LHCN-M2 (cell line): ENCODE data around the gene ALS2CL. TPM values are rescaled to one million over a fixed set of nuclear protein-coding genes. Genes with fewer than 3 reads are reported as not detected.
"Not testable (repeated sequence)": the region's sequence is repeated elsewhere in the genome, so short reads cannot be mapped to it uniquely, and the experiment has no call there.

Experiments used
- DNase-seq: peaks from one replicate; pipeline ENCODE4 v3.0.0-alpha.2; 2012; ENCODE audit warnings: low read depth
- total RNA-seq: library from RNA; depleted of rRNA; stranded (reverse); fragments of >200 nt; gene quantifications from 2 replicates; pipeline ENCODE4 v1.2.3, GENCODE V29; 2014

ALS2CL gene
- total RNA-seq, 1 experiment from 2014 or later = 0.23 TPM

DNA sequence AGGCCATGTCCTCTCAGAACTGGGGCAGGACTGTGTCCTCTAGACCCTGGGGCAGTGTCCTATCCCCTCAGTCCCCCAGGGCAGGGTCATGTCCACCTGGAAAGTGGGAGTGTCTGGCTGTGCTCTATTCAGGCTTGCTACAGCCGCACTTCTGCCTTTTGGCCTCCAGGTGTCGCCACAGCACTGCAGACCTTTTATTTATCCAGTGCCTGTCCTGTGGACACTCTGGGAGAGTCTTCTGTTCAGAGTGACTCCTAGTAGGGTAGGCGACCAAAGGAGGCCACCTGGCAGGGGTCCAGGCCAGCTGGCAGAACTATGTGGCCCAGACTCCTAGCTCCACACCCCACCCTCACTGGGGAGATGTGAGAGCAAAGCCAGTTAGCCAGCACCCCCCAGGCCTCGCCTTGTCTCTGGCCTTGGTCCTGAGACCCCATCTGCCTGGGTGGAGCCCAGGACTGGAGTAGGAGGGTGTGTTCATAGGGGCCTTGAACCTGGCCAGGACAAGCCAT lies 11.6 kb upstream of the ALS2CL start:
- DNase-seq = peak; percentile 54

DNA sequence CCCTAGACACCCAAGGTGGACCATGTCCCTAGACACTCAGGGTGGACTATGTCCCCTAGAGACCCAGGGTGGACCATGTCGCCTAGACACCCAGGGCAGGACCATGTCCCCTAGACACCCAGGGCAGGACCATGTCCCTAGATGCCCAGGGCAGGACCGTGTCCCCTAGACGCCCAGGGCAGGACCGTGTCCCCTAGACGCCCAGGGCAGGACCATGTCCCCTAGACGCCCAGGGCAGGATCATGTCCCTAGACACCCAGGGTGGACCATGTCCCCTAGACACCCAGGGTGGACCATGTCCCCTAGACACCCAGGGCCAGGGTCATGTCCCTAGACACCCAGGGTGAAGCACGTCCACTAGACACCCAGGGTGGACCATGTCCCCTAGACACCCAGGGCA lies 10.9 kb upstream of the ALS2CL start:
- DNase-seq = not testable (repeated sequence)

- no peak for DNase-seq
Observed at GRCh38 chr3:46703013-46703520, 9.6 kb upstream of the ALS2CL start.

DNA sequence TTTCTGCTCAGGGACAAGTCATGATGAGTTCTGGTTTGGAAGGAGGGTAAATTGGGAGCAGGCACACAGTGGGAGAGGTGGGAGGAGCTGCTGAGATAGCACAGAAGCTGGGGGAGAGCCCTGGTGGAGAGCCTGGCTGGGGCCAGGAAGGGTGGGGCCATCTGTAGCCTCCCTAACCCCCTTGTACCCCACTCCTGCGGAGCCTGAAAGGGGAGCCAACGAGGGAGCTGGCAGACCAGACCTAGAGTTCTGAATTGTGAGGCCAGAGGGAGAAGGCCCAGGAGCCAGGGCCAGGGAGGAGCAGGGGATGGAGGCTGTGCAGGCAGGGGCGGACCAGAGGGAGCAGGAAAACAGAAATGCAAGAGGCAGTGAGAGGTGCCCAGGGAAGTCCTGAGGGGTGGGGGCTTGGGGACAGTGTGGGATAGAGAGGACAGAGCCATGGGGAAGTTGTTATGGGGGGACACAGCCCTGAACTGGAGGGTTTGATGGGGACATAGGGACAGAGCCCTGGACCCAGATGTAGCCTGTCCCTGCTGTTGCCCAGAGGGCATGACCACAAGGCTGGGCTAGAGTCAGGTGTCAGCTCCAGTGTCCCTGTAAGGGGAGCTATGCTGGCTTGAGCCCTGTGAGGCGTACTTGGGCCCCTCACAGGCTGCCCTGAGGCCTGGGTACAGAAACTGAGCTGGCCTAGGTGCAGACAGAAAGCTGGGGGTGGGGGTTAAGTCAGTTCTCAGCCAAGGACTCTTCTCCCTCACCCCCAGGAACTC lies 8.9 kb upstream of the ALS2CL start:
- DNase-seq = no peak

GRCh38 chr3:46701181-46701939 lies 7.9 kb upstream of the ALS2CL start, which contains the start of gene TMIE:
TMIE (plus strand) TSS chr3:46701392; CDS start chr3:46701488, 96 bp downstream.
- no peak for DNase-seq

- DNase-seq = no peak
Observed at GRCh38 chr3:46700772-46701171, 7.3 kb upstream of the ALS2CL start.

DNA sequence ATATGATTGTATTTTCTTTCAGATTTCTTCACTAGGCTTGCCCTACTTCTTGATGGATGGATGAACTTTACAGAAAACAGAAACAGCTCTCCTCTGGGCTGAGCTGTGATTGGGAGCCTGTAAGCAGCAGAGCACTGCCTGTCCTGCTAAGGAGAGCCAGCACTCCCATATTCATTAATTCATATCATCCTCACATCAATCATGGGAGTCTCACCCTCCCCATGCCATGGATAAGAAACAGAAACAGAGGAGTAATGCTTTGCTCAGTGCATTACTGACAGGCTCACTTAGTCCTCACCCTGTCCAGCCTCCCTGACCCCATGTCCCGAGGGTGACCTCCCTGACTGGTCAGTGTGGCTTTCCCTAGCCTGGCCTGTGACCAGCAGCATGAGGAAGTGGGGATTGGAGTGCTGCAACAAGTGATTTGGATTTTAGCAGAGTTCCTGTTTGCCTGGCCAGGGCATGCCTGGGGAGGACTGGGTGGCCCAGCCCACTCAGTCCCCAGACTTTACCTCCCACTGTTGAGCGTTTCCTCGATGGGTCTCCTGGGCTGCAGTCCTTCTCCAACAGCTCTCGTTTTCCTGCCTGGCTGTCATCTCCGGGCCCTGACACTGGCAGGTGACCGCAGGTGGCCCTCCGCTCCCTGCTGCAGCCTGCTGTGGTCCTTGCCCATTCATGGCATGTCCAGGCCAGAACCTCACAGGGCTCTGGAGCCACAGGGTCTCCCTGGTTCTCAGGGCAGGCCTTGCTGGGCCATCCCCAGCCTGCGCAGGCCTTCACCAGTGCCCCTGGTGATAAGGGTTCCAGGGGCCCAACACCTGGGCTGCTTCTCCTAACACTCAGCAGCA lies 6.4 kb upstream of the ALS2CL start:
- no peak for DNase-seq

GRCh38 chr3:46695962-46696894 lies 2.7 kb upstream of the ALS2CL start:
- DNase-seq = no peak

GRCh38 chr3:46695177-46695961 lies 1.9 kb upstream of the ALS2CL start:
- peak; percentile 52 for DNase-seq

- no peak for DNase-seq
Observed at GRCh38 chr3:46694520-46694919, 1.0 kb upstream of the ALS2CL start.

DNA sequence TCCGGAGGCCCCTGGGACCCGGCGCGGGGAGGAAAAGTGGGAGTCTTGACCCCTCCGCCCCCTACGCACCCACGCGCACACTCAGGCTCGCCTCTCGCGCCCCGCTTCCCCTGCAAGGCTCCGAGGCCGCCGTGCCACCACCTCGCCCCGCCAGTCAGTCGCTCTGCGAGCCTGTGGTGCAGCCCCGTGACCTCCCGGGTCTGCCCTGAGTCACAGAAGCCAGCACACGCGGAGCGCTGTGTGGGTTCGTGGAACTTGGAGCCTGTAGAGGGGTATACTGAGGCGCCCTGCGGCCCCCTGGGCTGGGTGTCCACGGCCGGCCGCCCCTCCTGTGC lies 380 bp upstream of the ALS2CL start:
- DNase-seq = no peak

- no peak for DNase-seq
Observed at GRCh38 chr3:46692566-46692990, 901 bp downstream of the ALS2CL start.

DNA sequence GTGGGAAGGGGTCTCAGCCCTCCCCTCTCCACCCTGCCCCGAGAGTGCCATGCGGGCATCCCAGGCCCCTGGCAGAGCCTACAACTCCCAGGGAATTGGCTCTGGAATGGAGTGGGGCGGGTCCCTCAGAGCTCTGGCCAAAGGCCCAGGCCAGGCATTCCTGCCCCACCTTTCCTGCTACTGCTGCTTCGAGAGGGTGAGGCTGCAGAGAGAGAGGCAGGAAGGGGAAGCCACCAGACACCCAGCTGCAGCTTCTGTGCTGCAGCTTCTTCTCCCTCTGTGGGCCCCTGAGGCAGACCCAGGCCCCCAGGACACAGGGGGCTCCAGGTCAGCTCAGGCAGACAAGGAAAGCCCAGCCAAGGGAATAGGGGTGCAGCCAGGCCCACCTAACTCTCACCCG lies 2.7 kb downstream of the ALS2CL start:
- DNase-seq = no peak

DNA sequence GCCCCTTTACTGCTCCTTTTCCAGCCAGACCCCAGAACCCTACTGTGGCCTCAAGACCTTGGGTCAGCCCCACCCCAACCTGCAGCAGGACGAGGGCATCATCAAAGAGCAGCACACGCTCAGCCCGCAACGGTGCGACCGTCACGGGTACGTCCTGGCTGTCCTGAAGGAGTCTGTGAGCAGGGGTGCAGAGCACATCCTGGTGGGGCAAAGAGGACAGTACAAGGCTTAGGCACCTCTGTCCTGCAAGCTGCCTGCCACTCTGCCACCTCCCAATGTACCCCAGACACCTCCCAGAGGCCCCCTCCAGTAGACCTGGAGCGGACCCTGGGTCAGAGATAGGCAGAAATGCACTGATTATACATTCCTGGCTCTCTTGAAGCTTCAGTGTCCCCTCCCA lies 8.0 kb downstream of the ALS2CL start:
- DNase-seq = no peak

- DNase-seq = no peak
Observed at GRCh38 chr3:46684891-46685290, 8.6 kb downstream of the ALS2CL start.

DNA sequence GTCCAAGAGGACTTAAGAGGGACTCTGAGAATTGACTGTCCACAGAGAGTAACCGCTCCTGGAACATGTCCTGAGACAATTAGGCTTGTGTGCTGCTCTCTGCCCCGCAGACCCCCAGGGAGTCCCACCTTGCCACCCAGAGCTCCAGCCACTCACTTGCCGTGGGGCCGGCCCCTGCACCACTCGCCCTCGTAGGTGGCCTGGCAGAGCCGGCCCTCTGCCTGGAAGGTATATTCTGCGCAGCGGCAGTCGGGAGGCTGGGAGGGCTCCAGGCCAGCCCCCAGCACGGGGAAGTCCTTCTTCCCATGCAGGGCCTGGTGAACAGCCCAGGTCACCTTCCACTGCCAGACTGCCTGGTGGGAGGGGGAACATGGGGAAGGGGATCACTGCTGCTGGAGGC lies 10.5 kb downstream of the ALS2CL start:
- DNase-seq = no peak

GRCh38 chr3:46681856-46682540 lies 11.5 kb downstream of the ALS2CL start:
- DNase-seq = no peak

- no peak for DNase-seq
Observed at GRCh38 chr3:46681387-46681786, 12.1 kb downstream of the ALS2CL start.

DNA sequence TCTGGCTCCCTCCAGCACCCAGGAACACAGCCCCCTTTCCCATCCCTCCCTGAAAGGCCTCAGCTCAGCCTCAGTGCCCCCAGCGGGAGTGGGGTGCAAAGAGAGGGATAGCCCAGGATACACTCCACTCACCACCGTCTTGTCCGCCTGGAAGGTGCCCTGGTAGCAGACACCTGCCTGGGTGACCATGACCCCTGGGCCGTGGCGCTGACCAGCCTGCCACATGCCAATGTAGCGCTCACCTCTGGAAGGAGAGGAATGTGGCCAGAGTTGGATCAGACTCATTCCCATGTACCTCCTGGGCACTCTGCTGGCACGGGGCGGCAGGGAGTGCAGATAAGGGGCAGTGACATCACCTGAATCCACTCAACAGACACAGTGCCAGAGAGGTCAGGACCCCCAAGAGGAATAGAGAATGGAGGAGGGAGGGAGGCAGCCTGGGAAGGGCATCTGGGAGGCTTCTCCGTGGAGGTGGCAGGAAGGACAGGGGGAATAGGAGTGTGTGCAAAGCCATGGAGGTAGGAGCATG lies 13.1 kb downstream of the ALS2CL start:
- no peak for DNase-seq
